Measurements from ENCODE around the gene AIG1.
"Not testable (repeated sequence)": the region's sequence is repeated elsewhere in the genome, so short reads cannot be mapped to it uniquely, and the experiment has no call there.

AIG1 gene, protein sequence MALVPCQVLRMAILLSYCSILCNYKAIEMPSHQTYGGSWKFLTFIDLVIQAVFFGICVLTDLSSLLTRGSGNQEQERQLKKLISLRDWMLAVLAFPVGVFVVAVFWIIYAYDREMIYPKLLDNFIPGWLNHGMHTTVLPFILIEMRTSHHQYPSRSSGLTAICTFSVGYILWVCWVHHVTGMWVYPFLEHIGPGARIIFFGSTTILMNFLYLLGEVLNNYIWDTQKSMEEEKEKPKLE

GRCh38 chr6:143060806-143061596 is at the start of gene AIG1:
AIG1 (plus strand) TSS chr6:143060889; CDS start chr6:143060926, 37 bp downstream.
- Histone ChIP-seq H3K4me2 (peak within 1 kb of the TSS; percentile 70), H2AFZ (ENCODE audit: low read depth) (peak within 1 kb of the TSS; percentile 96), H3K4me1 (ENCODE audit: low read depth, poor library complexity, severe bottlenecking) (peaks cover 22% of the 10 kb centered on the region), H3K27ac (peak within 1 kb of the TSS; percentile 26; the same call in 1 of the 2 replicates), H3K4me3 (IDR thresholded peaks at IDR 0.05; ENCODE audit: insufficient read depth, low read depth, low read length) (no peak within 1 kb of the TSS), H3K9ac (peak within 1 kb of the TSS; percentile 77), H3K36me3 (ENCODE audit: insufficient read depth) (no peaks in the 10 kb centered on the region), H4K20me1 (ENCODE audit: insufficient read depth) (no peaks in the 10 kb centered on the region), H3K27me3 (ENCODE audit: insufficient read depth, low read depth) (no peaks in the 10 kb centered on the region), H3K79me2 (ENCODE audit: insufficient read depth, low read depth) (no peaks in the 10 kb centered on the region)
- TF ChIP-seq, protein P1, sequence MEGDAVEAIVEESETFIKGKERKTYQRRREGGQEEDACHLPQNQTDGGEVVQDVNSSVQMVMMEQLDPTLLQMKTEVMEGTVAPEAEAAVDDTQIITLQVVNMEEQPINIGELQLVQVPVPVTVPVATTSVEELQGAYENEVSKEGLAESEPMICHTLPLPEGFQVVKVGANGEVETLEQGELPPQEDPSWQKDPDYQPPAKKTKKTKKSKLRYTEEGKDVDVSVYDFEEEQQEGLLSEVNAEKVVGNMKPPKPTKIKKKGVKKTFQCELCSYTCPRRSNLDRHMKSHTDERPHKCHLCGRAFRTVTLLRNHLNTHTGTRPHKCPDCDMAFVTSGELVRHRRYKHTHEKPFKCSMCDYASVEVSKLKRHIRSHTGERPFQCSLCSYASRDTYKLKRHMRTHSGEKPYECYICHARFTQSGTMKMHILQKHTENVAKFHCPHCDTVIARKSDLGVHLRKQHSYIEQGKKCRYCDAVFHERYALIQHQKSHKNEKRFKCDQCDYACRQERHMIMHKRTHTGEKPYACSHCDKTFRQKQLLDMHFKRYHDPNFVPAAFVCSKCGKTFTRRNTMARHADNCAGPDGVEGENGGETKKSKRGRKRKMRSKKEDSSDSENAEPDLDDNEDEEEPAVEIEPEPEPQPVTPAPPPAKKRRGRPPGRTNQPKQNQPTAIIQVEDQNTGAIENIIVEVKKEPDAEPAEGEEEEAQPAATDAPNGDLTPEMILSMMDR (conservative IDR thresholded peaks at IDR 0.05; ENCODE audit: low read depth, low read length): no peak

GRCh38 chr6:143014764-143015163 is 45.9 kb upstream of the AIG1 start:
- no peaks in the 10 kb centered on the region for H3K36me3 ChIP-seq (ENCODE audit: insufficient read depth)
- H3K79me2 ChIP-seq (ENCODE audit: insufficient read depth, low read depth): no peaks in the 10 kb centered on the region
- no peak overlapping the region for H3K9ac ChIP-seq
- no peaks in the 10 kb centered on the region for H3K4me1 ChIP-seq (ENCODE audit: low read depth, poor library complexity, severe bottlenecking)
- H2AFZ ChIP-seq (ENCODE audit: low read depth): no peak overlapping the region
- H3K4me2 ChIP-seq: no peak overlapping the region
- TF ChIP-seq, protein P1 (conservative IDR thresholded peaks at IDR 0.05; ENCODE audit: low read depth, low read length): no peak
- H3K4me3 ChIP-seq (IDR thresholded peaks at IDR 0.05; ENCODE audit: insufficient read depth, low read depth, low read length): no peak overlapping the region
- H3K27ac ChIP-seq: no peak overlapping the region
- no peaks in the 10 kb centered on the region for H3K27me3 ChIP-seq (ENCODE audit: insufficient read depth, low read depth)
- no peaks in the 10 kb centered on the region for H4K20me1 ChIP-seq (ENCODE audit: insufficient read depth)

DNA sequence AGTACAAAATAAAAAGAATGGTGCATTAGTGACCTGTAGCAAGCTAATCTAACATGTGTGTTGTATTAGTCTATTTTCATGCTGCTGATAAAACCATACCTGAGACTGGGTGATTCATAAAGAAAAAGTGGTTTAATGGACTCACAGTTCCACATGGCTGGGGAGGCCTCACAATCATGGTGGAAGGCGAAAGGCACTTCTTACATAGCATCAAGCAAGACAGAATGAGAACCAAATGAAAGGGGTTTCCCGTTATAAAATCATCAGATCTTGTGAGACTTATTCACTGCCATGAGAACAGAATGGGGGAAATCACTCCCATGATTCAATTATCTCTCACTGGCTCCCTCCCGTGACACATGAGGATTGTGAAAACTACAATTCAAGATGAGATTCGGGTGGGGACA is 45.4 kb upstream of the AIG1 start:
- no peak overlapping the region for H3K27ac ChIP-seq
- H3K79me2 ChIP-seq (ENCODE audit: insufficient read depth, low read depth): no peaks in the 10 kb centered on the region

GRCh38 chr6:143018955-143019354 is 41.7 kb upstream of the AIG1 start:
- Histone ChIP-seq H3K36me3 (ENCODE audit: insufficient read depth) (no peaks in the 10 kb centered on the region), H3K4me2 (no peak overlapping the region), H2AFZ (ENCODE audit: low read depth) (no peak overlapping the region), H3K4me3 (IDR thresholded peaks at IDR 0.05; ENCODE audit: insufficient read depth, low read depth, low read length) (no peak overlapping the region), H3K79me2 (ENCODE audit: insufficient read depth, low read depth) (no peaks in the 10 kb centered on the region), H4K20me1 (ENCODE audit: insufficient read depth) (no peaks in the 10 kb centered on the region), H3K4me1 (ENCODE audit: low read depth, poor library complexity, severe bottlenecking) (no peaks in the 10 kb centered on the region), H3K27me3 (ENCODE audit: insufficient read depth, low read depth) (no peaks in the 10 kb centered on the region), H3K9ac (no peak overlapping the region), H3K27ac (no peak overlapping the region)
- TF ChIP-seq, protein P1 (conservative IDR thresholded peaks at IDR 0.05; ENCODE audit: low read depth, low read length): no peak

More for the DNA sequence above, 45.4 kb upstream of the AIG1 start:
- H3K4me1 ChIP-seq (ENCODE audit: low read depth, poor library complexity, severe bottlenecking): no peaks in the 10 kb centered on the region
- no peak overlapping the region for H3K4me2 ChIP-seq
- no peak overlapping the region for H2AFZ ChIP-seq (ENCODE audit: low read depth)
- H3K9ac ChIP-seq: no peak overlapping the region
- TF ChIP-seq, protein P1 (conservative IDR thresholded peaks at IDR 0.05; ENCODE audit: low read depth, low read length): no peak
- no peaks in the 10 kb centered on the region for H3K36me3 ChIP-seq (ENCODE audit: insufficient read depth)
- no peaks in the 10 kb centered on the region for H4K20me1 ChIP-seq (ENCODE audit: insufficient read depth)
- H3K4me3 ChIP-seq (IDR thresholded peaks at IDR 0.05; ENCODE audit: insufficient read depth, low read depth, low read length): no peak overlapping the region
- H3K27me3 ChIP-seq (ENCODE audit: insufficient read depth, low read depth): no peaks in the 10 kb centered on the region

GRCh38 chr6:143020862-143021261 is 39.8 kb upstream of the AIG1 start:
- H3K36me3 ChIP-seq (ENCODE audit: insufficient read depth); H4K20me1 ChIP-seq (ENCODE audit: insufficient read depth); H3K4me1 ChIP-seq (ENCODE audit: low read depth, poor library complexity, severe bottlenecking); H3K27me3 ChIP-seq (ENCODE audit: insufficient read depth, low read depth); H3K4me3 ChIP-seq (IDR thresholded peaks at IDR 0.05; ENCODE audit: insufficient read depth, low read depth, low read length); H2AFZ ChIP-seq (ENCODE audit: low read depth); H3K9ac ChIP-seq; H3K79me2 ChIP-seq (ENCODE audit: insufficient read depth, low read depth); H3K4me2 ChIP-seq; H3K27ac ChIP-seq: not testable (repeated sequence)
